Esophagus muscularis mucosa (tissue), 4 donors: ENCODE measurements around the gene INSIG1. TPM values are rescaled to one million over a fixed set of nuclear protein-coding genes. Genes with fewer than 3 reads are reported as not detected.

Experiments used
- DNase-seq: peaks from one replicate; pipeline ENCODE4 v3.0.0-alpha.2; 2017; ENCODE audit errors: extremely low spot score
- H3K27ac ChIP-seq, 4 donors: fragments of 200-600 bp; sonication (generic); replicated peaks in 1 of 4; 1 replicate in 3 of 4; 2 replicates in 1 of 4; pipeline ENCODE4 v1.5.1; 2016 to 2019; ENCODE audit warnings: mild to moderate bottlenecking in 1 of 4
- H3K27me3 ChIP-seq, 4 donors: fragments of 200-600 bp; sonication (generic); one replicate each; pipeline versions ENCODE4 v1.5.1 to v1.6.0; 2016 to 2019
- H3K36me3 ChIP-seq, 4 donors: fragments of 200-600 bp; sonication (generic); one replicate each; pipeline ENCODE4 v1.5.1; 2016 to 2019
- H3K4me1 ChIP-seq, 4 donors: fragments of 200-600 bp; sonication (generic); one replicate each; pipeline ENCODE4 v1.5.1; 2016 to 2019
- H3K4me3 ChIP-seq, 4 donors: fragments of 200-600 bp; sonication (generic); 1 replicate in 2 of 4; 2 replicates in 2 of 4; pipeline ENCODE4 v1.5.1; 2016 to 2019; ENCODE audit warnings: mild to moderate bottlenecking in 4 of 4, moderate library complexity in 1 of 4
- H3K9me3 ChIP-seq, 4 donors: fragments of 200-600 bp; sonication (generic); 1 replicate in 3 of 4; 2 replicates in 1 of 4; pipeline ENCODE4 v1.5.1; 2016 to 2019
- EP300 ChIP-seq: sonication (generic); formaldehyde crosslinking; IDR thresholded peaks from one replicate; pipeline ENCODE4 v1.6.1; 2017; ENCODE audit warnings: antibody characterized with exemption
- POLR2A ChIP-seq: fragments of 450-650 bp; IDR thresholded peaks from one replicate; pipeline ENCODE4 v1.6.1; 2017; ENCODE audit warnings: antibody characterized with exemption, moderate library complexity, mild to moderate bottlenecking, low read depth
- POLR2AphosphoS5 ChIP-seq, 2 donors: sonication (generic); formaldehyde crosslinking; IDR thresholded peaks; one replicate each; pipeline ENCODE4 v1.6.1; 2017; ENCODE audit warnings: antibody characterized with exemption in 2 of 2
- WGBS: methylation state at CpG from one replicate; pipeline ENCODE4 v1.1.5; 2018; 5-methylcytosine and 5-hydroxymethylcytosine counted together
- intact Hi-C: fragments of 100-400 bp; cut with DNase I; formaldehyde crosslinking; loops from one replicate; pipeline ENCODE4 v1.15.1; 2023
- total RNA-seq, 4 donors: library from RNA; depleted of rRNA; stranded (reverse); fragments of >200 nt; gene quantifications; one replicate each; pipeline versions ENCODE4 v1.1.0 to v1.2.1, GENCODE V29; 2016
- TF ChIP-seq, protein P1 (sequence below), 3 experiments: fragments of 200-600 bp in 2 of 3; fragments of 450-650 bp in 1 of 3; sonication (generic) in 2 of 3; IDR thresholded peaks; one replicate each; pipeline ENCODE4 v1.5.1; 2017 to 2019; ENCODE audit warnings: antibody characterized with exemption in 3 of 3, mild to moderate bottlenecking in 2 of 3, moderate library complexity in 1 of 3

INSIG1 gene
- total RNA-seq, 4 donors from 2014 or later: 25.3 to 63.5 (median 37.7) TPM

DNA sequence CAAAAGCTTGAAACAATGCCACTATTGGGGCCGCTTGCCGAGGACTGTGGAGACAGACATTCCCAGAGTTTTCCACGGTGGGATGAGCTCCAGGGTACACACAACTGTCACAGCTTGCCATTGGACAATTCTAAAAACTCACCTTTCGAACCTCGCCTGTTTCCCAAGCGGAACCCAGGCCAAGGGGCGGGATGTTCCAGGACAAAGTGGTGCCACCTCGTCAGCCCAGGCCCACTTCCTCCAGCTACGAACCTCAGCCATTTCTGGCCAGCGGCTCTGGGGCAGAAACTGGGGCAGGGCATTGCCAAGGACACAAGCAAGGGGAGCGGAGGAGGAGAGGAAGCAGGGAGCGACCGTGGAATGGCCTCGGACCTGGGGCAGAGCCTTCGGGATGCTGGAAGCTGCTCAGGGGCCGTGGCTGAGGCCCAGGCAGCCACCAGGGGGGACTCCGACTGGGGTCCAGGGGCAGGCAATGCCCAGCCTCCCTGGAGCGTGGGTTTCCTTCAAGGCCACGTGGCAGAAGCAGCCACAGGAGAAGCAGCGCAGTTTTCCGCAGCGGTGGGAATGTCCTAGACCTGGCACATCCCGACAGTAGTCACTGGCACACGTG, 44.7 kb upstream of the INSIG1 start:
- Histone ChIP-seq H3K9me3 (no peaks in the 10 kb centered on the region), H3K36me3 (no peaks in the 10 kb centered on the region), H3K4me3 (no peak overlapping the region), H3K27ac (no peak overlapping the region), H3K4me1 (peaks cover 4 to 13% (median 11%) of the 10 kb centered on the region in 4 donors), H3K27me3 (peaks cover 0 to 47% (median 0%) of the 10 kb centered on the region in 4 donors)
- intact Hi-C loops: no loop called here
- no peak for DNase-seq
- 86% methylated on average over 18 of the region's 24 CpGs for WGBS
- TF ChIP-seq POLR2AphosphoS5 (IDR thresholded peaks at IDR 0.05) (no peak), POLR2A (no peak), EP300 (no peak)
- TF ChIP-seq, protein P1, sequence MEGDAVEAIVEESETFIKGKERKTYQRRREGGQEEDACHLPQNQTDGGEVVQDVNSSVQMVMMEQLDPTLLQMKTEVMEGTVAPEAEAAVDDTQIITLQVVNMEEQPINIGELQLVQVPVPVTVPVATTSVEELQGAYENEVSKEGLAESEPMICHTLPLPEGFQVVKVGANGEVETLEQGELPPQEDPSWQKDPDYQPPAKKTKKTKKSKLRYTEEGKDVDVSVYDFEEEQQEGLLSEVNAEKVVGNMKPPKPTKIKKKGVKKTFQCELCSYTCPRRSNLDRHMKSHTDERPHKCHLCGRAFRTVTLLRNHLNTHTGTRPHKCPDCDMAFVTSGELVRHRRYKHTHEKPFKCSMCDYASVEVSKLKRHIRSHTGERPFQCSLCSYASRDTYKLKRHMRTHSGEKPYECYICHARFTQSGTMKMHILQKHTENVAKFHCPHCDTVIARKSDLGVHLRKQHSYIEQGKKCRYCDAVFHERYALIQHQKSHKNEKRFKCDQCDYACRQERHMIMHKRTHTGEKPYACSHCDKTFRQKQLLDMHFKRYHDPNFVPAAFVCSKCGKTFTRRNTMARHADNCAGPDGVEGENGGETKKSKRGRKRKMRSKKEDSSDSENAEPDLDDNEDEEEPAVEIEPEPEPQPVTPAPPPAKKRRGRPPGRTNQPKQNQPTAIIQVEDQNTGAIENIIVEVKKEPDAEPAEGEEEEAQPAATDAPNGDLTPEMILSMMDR (IDR thresholded peaks at IDR 0.05): no peak

DNA sequence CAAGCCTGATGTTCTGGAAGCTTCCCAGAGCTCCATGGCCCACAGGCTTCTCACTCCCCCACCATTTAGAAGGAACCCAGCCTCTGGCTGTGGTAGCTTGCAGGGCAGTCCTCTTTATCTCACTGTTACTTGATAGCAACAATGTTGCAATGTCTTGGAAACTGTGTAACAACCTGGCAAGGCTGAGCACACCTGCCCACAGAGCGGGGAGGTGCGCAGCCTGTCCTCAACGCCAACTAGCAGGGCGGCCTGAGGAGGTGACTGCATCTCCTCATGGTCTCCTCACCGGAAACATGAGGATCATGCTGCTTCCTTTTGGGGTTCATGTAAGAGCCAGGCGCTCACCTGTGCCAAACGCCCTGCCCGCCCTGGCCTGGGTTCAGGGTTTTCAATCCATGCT, 43.7 kb upstream of the INSIG1 start:
- Histone ChIP-seq H3K9me3 (no peaks in the 10 kb centered on the region), H3K27me3 (peaks cover 0 to 47% (median 0%) of the 10 kb centered on the region in 4 donors), H3K27ac (no peak overlapping the region), H3K4me3 (no peak overlapping the region), H3K36me3 (no peaks in the 10 kb centered on the region), H3K4me1 (peaks cover 6 to 18% (median 17%) of the 10 kb centered on the region in 4 donors)
- no peak for DNase-seq
- WGBS: no CpG with 5 or more reads among the region's 8 CpGs
- intact Hi-C loops: no loop called here
- TF ChIP-seq POLR2AphosphoS5 (IDR thresholded peaks at IDR 0.05) (no peak), POLR2A (no peak), EP300 (no peak)
- TF ChIP-seq, protein P1 (IDR thresholded peaks at IDR 0.05): no peak

DNA sequence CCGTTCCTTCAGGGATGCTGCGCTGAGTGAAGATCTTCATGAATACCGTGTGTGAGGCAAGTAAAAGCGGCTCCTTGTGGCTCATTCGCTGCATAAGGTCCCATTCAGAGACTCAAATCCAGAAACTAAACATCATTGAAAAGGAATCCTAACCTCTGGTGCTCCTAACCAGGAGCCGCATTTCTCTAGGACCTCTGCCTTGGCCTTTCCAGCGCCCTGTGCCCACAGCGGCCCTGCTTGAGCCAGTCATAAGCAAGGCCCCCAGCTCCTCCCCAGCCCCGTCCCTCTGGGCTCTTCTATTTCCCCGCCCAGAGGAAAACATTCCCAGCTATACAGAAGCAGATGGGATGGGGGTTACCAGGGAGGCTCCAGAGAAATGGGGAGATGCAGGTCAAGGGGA, 42.6 kb upstream of the INSIG1 start:
- intact Hi-C loops: no loop called here
- WGBS: 93% methylated on average over 10 of the region's 10 CpGs

DNA sequence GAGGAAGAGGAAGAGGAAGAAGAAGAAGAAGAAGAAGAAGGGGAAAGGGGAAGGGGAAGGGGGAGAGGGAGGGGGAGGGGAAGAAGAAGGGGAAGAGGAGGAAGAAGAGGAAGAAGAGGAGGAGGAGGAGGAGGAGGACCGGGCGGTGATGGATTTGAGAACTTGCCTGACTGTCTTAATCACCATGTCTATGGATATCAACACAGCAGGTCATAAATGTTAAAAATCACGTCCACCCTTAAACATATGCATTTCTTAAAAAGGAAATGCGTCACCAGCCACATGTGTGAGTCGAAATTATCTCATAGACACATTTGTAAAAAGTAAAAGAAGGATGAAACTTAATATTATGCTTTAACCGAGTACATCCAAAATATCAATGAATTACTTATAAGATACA, 42.1 kb upstream of the INSIG1 start:
- TF ChIP-seq POLR2AphosphoS5 (IDR thresholded peaks at IDR 0.05) (no peak), POLR2A (no peak), EP300 (no peak)
- TF ChIP-seq, protein P1 (IDR thresholded peaks at IDR 0.05): no peak

More for the DNA sequence above, 42.6 kb upstream of the INSIG1 start:
- peaks cover 0 to 44% (median 0%) of the 10 kb centered on the region in 4 donors for H3K27me3 ChIP-seq
- H3K27ac ChIP-seq: no peak overlapping the region
- H3K4me1 ChIP-seq: peaks cover 6 to 18% (median 17%) of the 10 kb centered on the region in 4 donors
- TF ChIP-seq POLR2AphosphoS5 (IDR thresholded peaks at IDR 0.05): no peak
- no peak for TF ChIP-seq POLR2A
- TF ChIP-seq, protein P1 (IDR thresholded peaks at IDR 0.05): no peak
- TF ChIP-seq EP300: no peak
- no peak overlapping the region for H3K4me3 ChIP-seq
- H3K36me3 ChIP-seq: no peaks in the 10 kb centered on the region
- DNase-seq: no peak
- H3K9me3 ChIP-seq: no peaks in the 10 kb centered on the region

More for the DNA sequence above, 42.1 kb upstream of the INSIG1 start:
- Histone ChIP-seq H3K9me3 (no peaks in the 10 kb centered on the region), H3K27ac (no peak overlapping the region), H3K4me3 (no peak overlapping the region), H3K27me3 (peaks cover 0 to 44% (median 0%) of the 10 kb centered on the region in 4 donors), H3K36me3 (no peaks in the 10 kb centered on the region), H3K4me1 (peaks cover 6 to 18% (median 17%) of the 10 kb centered on the region in 4 donors)
- DNase-seq: no peak
- intact Hi-C loops: no loop called here
- WGBS: 84% methylated on average over 6 of the region's 6 CpGs
